AG04450 (cell line): Measurements from ENCODE around the gene TAC4. TPM values are rescaled to one million over a fixed set of nuclear protein-coding genes. Genes with fewer than 3 reads are reported as not detected.
A peak's percentile ranks its signal among the peaks of the same experiment; 100 is the strongest.

Experiments
- CTCF ChIA-PET: fragments of 300-600, 350-600 bp; formaldehyde crosslinking; extraction: SDS; loops from one replicate; lab custom pipeline; 2022; ENCODE audit warnings: antibody characterized with exemption, inconsistent platforms; lab: Charles Lee
- POLR2A ChIA-PET: fragments of 350-600 bp; formaldehyde crosslinking; extraction: SDS; loops from one replicate; lab custom pipeline; 2021; ENCODE audit warnings: antibody characterized with exemption, inconsistent platforms; lab: Yijun Ruan, JAX
- DNase-seq: peaks from one replicate; pipeline ENCODE4 v3.0.0-alpha.2; 2011; ENCODE audit warnings: low read depth, low spot score
- H3K27ac ChIP-seq: one replicate; pipeline ENCODE4 v1.5.1; 2012; ENCODE audit warnings: low read depth, low read length, control low read depth
- H3K27me3 ChIP-seq: one replicate; pipeline ENCODE4 v1.6.0; 2012; ENCODE audit warnings: low read length; ENCODE audit not compliant: control insufficient read depth, insufficient read depth
- H3K4me3 ChIP-seq: 2 replicates; pipeline ENCODE4 v1.5.1; 2011; ENCODE audit warnings: mild to moderate bottlenecking, low read depth, low read length, control low read depth
- H3K9me3 ChIP-seq: 2 replicates; pipeline ENCODE4 v1.5.1; 2012; ENCODE audit warnings: low read length; ENCODE audit not compliant: control insufficient read depth, insufficient read depth
- polyA plus RNA-seq: library from polyadenylated mRNA; depleted of rRNA; stranded (reverse); fragments of >200 nt; gene quantifications from 2 replicates; pipeline ENCODE4 v1.2.3, GENCODE V29; 2011
- TF ChIP-seq, protein P1 (sequence below): IDR thresholded peaks from 2 replicates; pipeline ENCODE4 v1.5.1; 2011; ENCODE audit warnings: low read depth, low read length, control low read depth, inconsistent platforms

Gene TAC4
- polyA plus RNA-seq, 1 experiment: not detected

DNA sequence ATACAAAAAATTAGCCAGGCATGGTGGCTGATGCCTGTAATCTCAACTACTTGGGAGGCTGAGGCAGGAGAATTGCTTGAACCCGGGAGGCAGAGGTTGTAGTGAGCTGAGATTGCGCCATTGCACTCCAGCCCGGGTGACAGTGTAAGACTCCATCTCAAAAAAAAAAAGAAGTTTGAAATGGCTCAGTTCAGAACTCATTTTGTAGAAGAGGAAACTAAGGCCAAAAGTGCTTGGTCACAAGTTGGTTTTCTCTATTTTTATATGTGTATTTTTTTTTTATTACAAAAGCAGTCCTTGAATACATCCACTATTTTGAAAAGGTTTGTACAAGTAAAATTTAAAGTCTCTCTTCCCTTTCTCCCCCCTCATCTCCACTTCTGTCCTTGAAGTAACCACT lies 5.5 kb downstream of the TAC4 start:
- ChIA-PET POLR2A (no interaction called here), CTCF (no interaction called here)
- Histone ChIP-seq H3K4me3 (no peak overlapping the region), H3K27ac (no peak overlapping the region), H3K27me3 (no peaks in the 10 kb centered on the region), H3K9me3 (no peaks in the 10 kb centered on the region)
- DNase-seq: no peak
- TF ChIP-seq, protein P1, sequence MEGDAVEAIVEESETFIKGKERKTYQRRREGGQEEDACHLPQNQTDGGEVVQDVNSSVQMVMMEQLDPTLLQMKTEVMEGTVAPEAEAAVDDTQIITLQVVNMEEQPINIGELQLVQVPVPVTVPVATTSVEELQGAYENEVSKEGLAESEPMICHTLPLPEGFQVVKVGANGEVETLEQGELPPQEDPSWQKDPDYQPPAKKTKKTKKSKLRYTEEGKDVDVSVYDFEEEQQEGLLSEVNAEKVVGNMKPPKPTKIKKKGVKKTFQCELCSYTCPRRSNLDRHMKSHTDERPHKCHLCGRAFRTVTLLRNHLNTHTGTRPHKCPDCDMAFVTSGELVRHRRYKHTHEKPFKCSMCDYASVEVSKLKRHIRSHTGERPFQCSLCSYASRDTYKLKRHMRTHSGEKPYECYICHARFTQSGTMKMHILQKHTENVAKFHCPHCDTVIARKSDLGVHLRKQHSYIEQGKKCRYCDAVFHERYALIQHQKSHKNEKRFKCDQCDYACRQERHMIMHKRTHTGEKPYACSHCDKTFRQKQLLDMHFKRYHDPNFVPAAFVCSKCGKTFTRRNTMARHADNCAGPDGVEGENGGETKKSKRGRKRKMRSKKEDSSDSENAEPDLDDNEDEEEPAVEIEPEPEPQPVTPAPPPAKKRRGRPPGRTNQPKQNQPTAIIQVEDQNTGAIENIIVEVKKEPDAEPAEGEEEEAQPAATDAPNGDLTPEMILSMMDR: no peak

DNA sequence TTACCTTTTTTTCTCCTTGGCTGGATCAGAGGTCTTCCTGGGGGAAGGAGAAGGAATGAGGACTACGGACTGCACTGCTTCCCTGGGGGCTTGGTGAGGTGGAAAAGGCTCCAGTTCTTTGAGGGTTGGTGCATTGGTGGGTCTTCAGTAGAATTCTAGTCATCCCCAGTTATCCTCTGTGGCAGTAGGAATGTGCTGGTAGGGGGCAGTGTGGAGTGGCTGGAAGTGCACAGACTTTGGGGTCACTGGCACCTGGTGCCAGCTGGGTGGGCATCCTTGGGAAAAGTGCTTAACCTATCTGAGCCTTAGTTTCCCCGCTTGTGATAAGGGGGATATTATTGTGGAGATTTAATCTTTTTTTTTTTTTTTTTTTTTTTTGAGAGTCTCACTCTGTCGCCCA lies 6.3 kb downstream of the TAC4 start:
- DNase-seq: no peak
- H3K9me3 ChIP-seq: no peaks in the 10 kb centered on the region
- no peak overlapping the region for H3K4me3 ChIP-seq
- POLR2A ChIA-PET: no interaction called here
- TF ChIP-seq, protein P1: no peak
- no peaks in the 10 kb centered on the region for H3K27me3 ChIP-seq
- CTCF ChIA-PET: no interaction called here
- H3K27ac ChIP-seq: no peak overlapping the region

DNA sequence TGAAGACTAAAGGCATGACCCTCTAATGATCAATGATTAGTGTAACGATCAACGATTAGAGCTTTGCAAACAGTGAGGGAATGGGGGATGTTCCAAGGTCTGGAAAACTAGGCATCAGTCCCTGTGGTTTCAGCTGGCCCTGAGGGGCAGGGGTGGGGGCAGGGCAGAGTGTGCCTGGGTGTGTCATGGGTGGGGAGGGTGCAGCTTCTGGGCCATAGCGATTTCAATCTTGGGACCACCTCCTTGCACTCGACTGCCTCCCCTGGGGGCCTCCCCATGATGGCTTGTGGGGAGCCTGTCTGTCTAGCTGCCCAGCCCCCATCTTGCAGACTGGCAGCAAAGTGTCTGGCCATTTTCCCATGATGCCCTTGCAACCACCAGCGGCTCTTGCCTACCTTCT lies 8.4 kb downstream of the TAC4 start:
- no peaks in the 10 kb centered on the region for H3K27me3 ChIP-seq
- TF ChIP-seq, protein P1: no peak
- no peak for DNase-seq
- CTCF ChIA-PET: interaction anchor here (1.3 kb wide), 1 partner anchor 272 kb away, joined by 5 read pairs; no protein-coding TSS in a partner anchor
- H3K9me3 ChIP-seq: no peaks in the 10 kb centered on the region
- H3K27ac ChIP-seq: no peak overlapping the region
- no peak overlapping the region for H3K4me3 ChIP-seq
- POLR2A ChIA-PET: no interaction called here

DNA sequence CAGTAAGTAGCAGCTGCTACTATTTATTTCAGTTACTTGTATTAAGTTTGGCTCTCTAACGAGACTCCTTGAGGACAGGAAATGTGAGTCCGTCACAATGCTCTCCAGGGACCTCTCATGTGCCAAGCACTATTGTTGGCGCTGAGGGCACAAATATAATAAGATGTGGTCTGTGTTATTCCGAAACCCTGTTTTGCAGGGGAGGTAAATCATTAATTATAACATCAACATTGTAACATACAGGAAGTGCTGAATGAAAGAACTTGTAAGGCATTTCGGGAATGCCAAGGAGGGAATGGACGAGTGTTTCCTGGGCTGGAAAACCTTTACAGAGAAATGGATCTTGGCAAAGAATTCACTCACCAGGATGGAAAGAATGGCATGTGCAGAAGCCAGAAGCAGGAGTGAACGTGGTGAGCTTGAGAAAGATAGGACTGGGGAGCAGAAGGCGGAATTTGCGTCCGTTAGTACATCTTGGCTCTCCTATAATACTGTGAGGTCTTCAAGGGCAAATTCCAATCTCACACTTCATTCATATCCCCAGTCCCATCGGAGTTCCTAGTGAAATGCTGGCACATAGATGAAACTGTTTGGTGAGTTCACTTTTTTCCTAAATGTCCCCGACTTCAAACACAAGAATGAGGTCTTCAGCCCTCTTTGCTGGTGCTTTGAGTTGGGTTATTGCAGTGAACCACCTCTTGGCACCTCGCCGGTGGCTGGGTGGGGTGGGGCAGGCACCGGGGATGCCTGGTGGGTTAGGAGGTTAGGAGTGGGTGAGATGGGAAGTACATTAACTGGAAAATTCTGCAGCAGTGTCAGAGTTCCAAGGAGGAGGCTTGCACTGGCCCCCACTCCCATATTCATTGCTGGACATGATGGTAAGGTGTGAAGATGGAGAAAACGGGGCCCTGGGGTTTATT lies 11.5 kb downstream of the TAC4 start:
- no peaks in the 10 kb centered on the region for H3K27me3 ChIP-seq
- ChIA-PET CTCF (no interaction called here), POLR2A (no interaction called here)
- H3K4me3 ChIP-seq: no peak overlapping the region
- H3K27ac ChIP-seq: peak overlapping the region; percentile 21
- TF ChIP-seq, protein P1: no peak
- H3K9me3 ChIP-seq: no peaks in the 10 kb centered on the region
- no peak for DNase-seq

DNA sequence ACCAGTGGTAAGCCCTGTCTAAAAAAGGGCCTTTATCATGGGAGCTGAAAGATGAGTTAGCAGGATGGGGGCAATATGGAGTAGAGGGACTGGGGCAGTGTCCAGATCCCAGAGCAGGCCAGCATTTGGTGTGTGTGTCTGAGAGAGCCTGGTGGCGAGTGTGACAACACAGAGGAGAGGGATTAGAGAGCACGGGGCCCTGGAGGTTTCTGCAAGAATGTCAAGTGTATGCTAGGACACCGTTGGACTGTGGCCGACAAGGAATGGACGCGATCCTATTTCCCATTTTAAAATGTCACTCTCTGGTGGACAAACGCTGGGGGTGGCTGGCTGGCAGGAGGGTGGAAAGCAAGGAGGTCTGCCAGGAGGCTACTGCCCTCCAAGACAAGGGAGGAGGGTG lies 12.4 kb downstream of the TAC4 start:
- H3K4me3 ChIP-seq: no peak overlapping the region
- H3K27me3 ChIP-seq: no peaks in the 10 kb centered on the region
- no peak overlapping the region for H3K27ac ChIP-seq
- TF ChIP-seq, protein P1: no peak
- no peak for DNase-seq
- CTCF ChIA-PET: no interaction called here
- POLR2A ChIA-PET: no interaction called here
- H3K9me3 ChIP-seq: no peaks in the 10 kb centered on the region
